Endothelial cell of umbilical vein (primary cell): ENCODE data around the gene FBXW4. TPM values are rescaled to one million over a fixed set of nuclear protein-coding genes. Genes with fewer than 3 reads are reported as not detected.

Experiments used
- BruUV-seq: library from RNA; stranded (reverse); fragments of 400-500 nt; replicated peaks from 2 replicates; lab custom pipeline; 2021; lab: Mats Ljungman, UMichigan
- CTCF ChIA-PET: fragments of 300-600, 350-600 bp; sonication (Branson Sonifier 250); formaldehyde crosslinking; loops from one replicate; lab custom pipeline; 2021; ENCODE audit warnings: antibody characterized with exemption, inconsistent platforms; lab: Charles Lee
- POLR2A ChIA-PET: fragments of 300-600, 350-600 bp; sonication (Branson Sonifier 250); formaldehyde crosslinking; loops from one replicate; lab custom pipeline; 2021; ENCODE audit warnings: antibody characterized with exemption, inconsistent platforms; lab: Charles Lee
- DNase-seq: peaks from one replicate; pipeline ENCODE4 v3.0.0-alpha.2; 2011; ENCODE audit warnings: low read depth, low spot score
- FAIRE-seq: peaks from 2 replicates; lab custom pipeline; 2011; peaks lifted over from hg19 to GRCh38; lab: Jason Lieb, UNC
- H2AFZ ChIP-seq: 2 replicates; pipeline ENCODE4 v1.6.0; 2012; ENCODE audit warnings: low read depth, low read length, control low read depth, inconsistent platforms
- H3K27ac ChIP-seq: 2 replicates; pipeline ENCODE4 v1.5.1; 2011; ENCODE audit warnings: low read depth, mild to moderate bottlenecking, control low read depth, low read length, moderate library complexity; ENCODE audit not compliant: insufficient read depth
- H3K27me3 ChIP-seq, 2 experiments: 2 replicates each; pipeline versions ENCODE4 v1.6.0 to v1.6.1; 2011; ENCODE audit warnings: low read length in 2 of 2, mixed read lengths in 1 of 2; ENCODE audit not compliant: control insufficient read depth in 2 of 2, insufficient read depth in 2 of 2
- H3K36me3 ChIP-seq, 2 experiments: 2 replicates in 1 of 2; 3 replicates in 1 of 2; pipeline ENCODE4 v1.5.1; 2011; ENCODE audit warnings: low read length in 2 of 2, mild to moderate bottlenecking in 1 of 2, moderate library complexity in 1 of 2; ENCODE audit not compliant: control insufficient read depth in 2 of 2, insufficient read depth in 2 of 2; ENCODE audit errors: extremely low read depth in 1 of 2
- H3K4me1 ChIP-seq: 3 replicates; pipeline ENCODE4 v1.5.1; 2011; ENCODE audit warnings: mild to moderate bottlenecking, low read length; ENCODE audit not compliant: control insufficient read depth, insufficient read depth; ENCODE audit errors: extremely low read depth
- H3K4me2 ChIP-seq: 2 replicates; pipeline ENCODE4 v1.6.1; 2011; ENCODE audit warnings: low read length, control low read depth, mixed read lengths; ENCODE audit not compliant: insufficient read depth
- H3K4me3 ChIP-seq, 3 experiments: fragments of 200-600 bp in 1 of 3; sonication (generic), shearing (Covaris generic) in 1 of 3; replicated peaks in 1 of 3; 2 replicates each; pipeline ENCODE4 v1.5.1; 2011 to 2016; ENCODE audit warnings: control low read depth in 3 of 3, low read length in 3 of 3, mild to moderate bottlenecking in 2 of 3, inconsistent platforms in 1 of 3, low read depth in 1 of 3, moderate library complexity in 1 of 3; ENCODE audit not compliant: insufficient read depth in 1 of 3
- H3K79me2 ChIP-seq: 2 replicates; pipeline ENCODE4 v1.6.0; 2012; ENCODE audit warnings: low read length, inconsistent platforms; ENCODE audit not compliant: control insufficient read depth, insufficient read depth
- H3K9ac ChIP-seq: replicated peaks from 2 replicates; pipeline ENCODE3; 2011; ENCODE audit warnings: low read length, control low read depth; ENCODE audit not compliant: insufficient read depth; ENCODE audit errors: extremely low read depth
- H3K9me1 ChIP-seq: replicated peaks from 3 replicates; pipeline ENCODE4 v1.6.0; 2011; ENCODE audit warnings: mild to moderate bottlenecking, low read length; ENCODE audit not compliant: control insufficient read depth, insufficient read depth; ENCODE audit errors: extremely low read depth
- H3K9me3 ChIP-seq: replicated peaks from 2 replicates; pipeline ENCODE4 v1.5.1; 2012; ENCODE audit warnings: low read length, inconsistent platforms; ENCODE audit not compliant: control insufficient read depth, insufficient read depth
- H4K20me1 ChIP-seq: replicated peaks from 2 replicates; pipeline ENCODE3; 2011; ENCODE audit warnings: mild to moderate bottlenecking, low read length; ENCODE audit not compliant: control insufficient read depth, insufficient read depth; ENCODE audit errors: extremely low read depth
- CTCF ChIP-seq, 2 donors: IDR thresholded peaks; 1 replicate in 1 of 2; 2 replicates in 1 of 2; pipeline ENCODE4 v1.5.1; 2011; ENCODE audit warnings: low read length in 2 of 2, mild to moderate bottlenecking in 2 of 2, moderate library complexity in 2 of 2, control low read depth in 1 of 2, inconsistent platforms in 1 of 2, low read depth in 1 of 2; ENCODE audit not compliant: insufficient read depth in 1 of 2; ENCODE audit errors: extremely low read depth in 1 of 2
- EZH2 ChIP-seq: IDR thresholded peaks from 2 replicates; pipeline ENCODE4 v1.6.1; 2012; ENCODE audit warnings: borderline replicate concordance, low read depth, mild to moderate bottlenecking, moderate library complexity, low read length, inconsistent platforms; ENCODE audit not compliant: severe bottlenecking
- FOS ChIP-seq: IDR thresholded peaks from 2 replicates; pipeline ENCODE4 v1.6.1; 2011; ENCODE audit warnings: mild to moderate bottlenecking, low read length, moderate library complexity, borderline replicate concordance; ENCODE audit not compliant: insufficient read depth
- GATA2 ChIP-seq: IDR thresholded peaks from 2 replicates; pipeline ENCODE4 v1.7.0; 2011; ENCODE audit warnings: low read depth, mild to moderate bottlenecking, moderate library complexity, mixed read lengths, low read length; ENCODE audit not compliant: insufficient read length, insufficient read depth
- JUN ChIP-seq: IDR thresholded peaks from 2 replicates; pipeline ENCODE4 v1.6.1; 2011; ENCODE audit warnings: borderline replicate concordance, low read depth; ENCODE audit not compliant: insufficient read length, insufficient read depth
- MAX ChIP-seq: IDR thresholded peaks from 2 replicates; pipeline ENCODE4 v1.6.1; 2011; ENCODE audit not compliant: insufficient read depth, insufficient read length
- MYC ChIP-seq: IDR thresholded peaks from one replicate; pipeline ENCODE4 v1.6.1; 2011; ENCODE audit warnings: mild to moderate bottlenecking, low read depth, low read length
- POLR2A ChIP-seq: IDR thresholded peaks from 2 replicates; pipeline ENCODE4 v1.6.1; 2012; ENCODE audit warnings: low read depth, mild to moderate bottlenecking, control low read depth, low read length
- POLR2AphosphoS5 ChIP-seq: IDR thresholded peaks from 2 replicates; pipeline ENCODE4 v1.6.1; 2012; ENCODE audit warnings: low read depth, mild to moderate bottlenecking, control low read depth, low read length, moderate library complexity; ENCODE audit not compliant: insufficient read depth
- dilution Hi-C: fragments of 300-500 bp; cut with MboI; formaldehyde crosslinking; loops from one replicate; pipeline ENCODE4 v1.15.0; 2019; ENCODE audit warnings: low sequenced_read_pairs; ENCODE audit not compliant: extremely low pct_ligation_motif_present
- intact Hi-C: fragments of 100-400 bp; cut with micrococcal nuclease; formaldehyde crosslinking; loops from one replicate; pipeline ENCODE4 v1.10.0; 2022
- polyA plus RNA-seq, 4 experiments: library from polyadenylated mRNA; depleted of rRNA in 3 of 4; stranded (reverse) in 3 of 4; unstranded in 1 of 4; fragments of >200 nt; gene quantifications; 2 replicates each; pipeline versions ENCODE4 v1.2.1 to v1.2.3, GENCODE V29; 2011 to 2012; ENCODE audit warnings: missing spikeins in 1 of 4
- total RNA-seq: library from RNA; stranded (reverse); gene quantifications from 2 replicates; pipeline ENCODE4 v1.2.3, GENCODE V29; 2021

The FBXW4 gene
- total and polyA plus RNA-seq, 2 donors (not counting 3 experiments of a cell fraction or from before 2014, with no cell fraction given), result 20.8 to 21.1 TPM

- no peak for TF ChIP-seq POLR2AphosphoS5
- TF ChIP-seq MAX, result no peak
- no peak for TF ChIP-seq FOS
- no peak for TF ChIP-seq EZH2
- H2AFZ ChIP-seq, result no peak overlapping the region
- H3K4me1 ChIP-seq, result peaks cover 3% of the 10 kb centered on the region
- no peaks in the 10 kb centered on the region for H3K9me1 ChIP-seq
- dilution Hi-C loops, result no loop called here
- H3K4me3 ChIP-seq, result no peak overlapping the region
- no peak overlapping the region for H3K27ac ChIP-seq
- DNase-seq, result no peak
- H3K27me3 ChIP-seq, result no peaks in the 10 kb centered on the region
- intact Hi-C loops, result no loop called here
- H3K36me3 ChIP-seq, result no peaks in the 10 kb centered on the region
- BruUV-seq, result no TSS peak
- H3K9ac ChIP-seq, result no peak overlapping the region
- no peak for FAIRE-seq
- POLR2A ChIA-PET, result no interaction called here
- no peak overlapping the region for H3K4me2 ChIP-seq
- H3K79me2 ChIP-seq, result peaks cover 4% of the 10 kb centered on the region
- H4K20me1 ChIP-seq, result no peaks in the 10 kb centered on the region
- CTCF ChIA-PET, result no interaction called here
- no peaks in the 10 kb centered on the region for H3K9me3 ChIP-seq
Observed at GRCh38 chr10:101686133-101686925, 8.6 kb downstream of the FBXW4 start.

GRCh38 chr10:101684782-101685181 lies 10.2 kb downstream of the FBXW4 start:
- Histone ChIP-seq H3K9me3 (no peaks in the 10 kb centered on the region), H3K4me3 (no peak overlapping the region), H3K9me1 (no peaks in the 10 kb centered on the region), H3K4me1 (peaks cover 3% of the 10 kb centered on the region), H3K27ac (no peak overlapping the region), H3K9ac (no peak overlapping the region), H3K4me2 (no peak overlapping the region), H3K36me3 (no peaks in the 10 kb centered on the region), H3K27me3 (no peaks in the 10 kb centered on the region), H2AFZ (no peak overlapping the region), H3K79me2 (no peaks in the 10 kb centered on the region), H4K20me1 (no peaks in the 10 kb centered on the region)
- FAIRE-seq (no peak), DNase-seq (no peak)
- TF ChIP-seq FOS (no peak), POLR2AphosphoS5 (no peak), EZH2 (no peak), GATA2 (no peak), CTCF (IDR thresholded peaks at IDR 0.05; ENCODE audit: extremely low read depth in 1 of 2, insufficient read depth in 1 of 2, low read depth in 1 of 2, low read length in 2 of 2) (no peak), POLR2A (no peak), JUN (no peak), MYC (no peak), MAX (no peak)
- intact Hi-C loops (no loop called here), dilution Hi-C loops (no loop called here)
- ChIA-PET POLR2A (no interaction called here), CTCF (no interaction called here)
- no TSS peak for BruUV-seq
